Measurements from ENCODE around the gene CST5.
"Not testable (repeated sequence)": the region's sequence is repeated elsewhere in the genome, so short reads cannot be mapped to it uniquely, and the experiment has no call there.

DNA sequence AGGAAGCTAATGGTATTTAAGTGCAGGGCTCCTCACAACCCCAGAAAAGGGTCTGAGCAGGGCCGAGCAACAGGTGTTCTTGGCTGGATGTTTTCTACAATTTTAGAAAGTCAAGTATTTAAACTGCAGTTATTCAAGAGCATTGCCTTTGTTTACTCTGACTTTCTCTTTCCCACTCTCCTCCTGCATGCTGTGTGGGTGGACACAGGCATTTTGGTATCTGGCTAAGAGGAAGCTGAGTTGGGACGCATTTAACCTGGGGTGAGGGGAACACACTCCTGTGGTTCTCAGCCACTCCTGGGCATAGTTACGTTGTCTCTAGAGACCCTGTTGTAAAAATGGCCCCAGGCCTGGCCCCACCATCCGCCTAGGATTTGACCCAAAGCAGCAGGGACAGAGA is 34.9 kb upstream of the CST5 start:
- TF ChIP-seq, protein P1, sequence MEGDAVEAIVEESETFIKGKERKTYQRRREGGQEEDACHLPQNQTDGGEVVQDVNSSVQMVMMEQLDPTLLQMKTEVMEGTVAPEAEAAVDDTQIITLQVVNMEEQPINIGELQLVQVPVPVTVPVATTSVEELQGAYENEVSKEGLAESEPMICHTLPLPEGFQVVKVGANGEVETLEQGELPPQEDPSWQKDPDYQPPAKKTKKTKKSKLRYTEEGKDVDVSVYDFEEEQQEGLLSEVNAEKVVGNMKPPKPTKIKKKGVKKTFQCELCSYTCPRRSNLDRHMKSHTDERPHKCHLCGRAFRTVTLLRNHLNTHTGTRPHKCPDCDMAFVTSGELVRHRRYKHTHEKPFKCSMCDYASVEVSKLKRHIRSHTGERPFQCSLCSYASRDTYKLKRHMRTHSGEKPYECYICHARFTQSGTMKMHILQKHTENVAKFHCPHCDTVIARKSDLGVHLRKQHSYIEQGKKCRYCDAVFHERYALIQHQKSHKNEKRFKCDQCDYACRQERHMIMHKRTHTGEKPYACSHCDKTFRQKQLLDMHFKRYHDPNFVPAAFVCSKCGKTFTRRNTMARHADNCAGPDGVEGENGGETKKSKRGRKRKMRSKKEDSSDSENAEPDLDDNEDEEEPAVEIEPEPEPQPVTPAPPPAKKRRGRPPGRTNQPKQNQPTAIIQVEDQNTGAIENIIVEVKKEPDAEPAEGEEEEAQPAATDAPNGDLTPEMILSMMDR (IDR thresholded peaks at IDR 0.05), result not testable (repeated sequence)
- TF ChIP-seq POLR2A (IDR thresholded peaks at IDR 0.05), result not testable (repeated sequence)

Data from sigmoid colon (tissue), 3 donors.